HG03060 (cell line): Measurements from ENCODE around the gene CDC42BPG.
A peak's percentile ranks its signal among the peaks of the same experiment; 100 is the strongest.

Experiments
- ATAC-seq: cut with Tn5 transposase; IDR thresholded peaks from one replicate; pipeline ENCODE4 v1.9.1; 2021; ENCODE audit warnings: low read depth, moderate number of reproducible peaks; ENCODE audit not compliant: unreplicated experiment

CDC42BPG gene

DNA sequence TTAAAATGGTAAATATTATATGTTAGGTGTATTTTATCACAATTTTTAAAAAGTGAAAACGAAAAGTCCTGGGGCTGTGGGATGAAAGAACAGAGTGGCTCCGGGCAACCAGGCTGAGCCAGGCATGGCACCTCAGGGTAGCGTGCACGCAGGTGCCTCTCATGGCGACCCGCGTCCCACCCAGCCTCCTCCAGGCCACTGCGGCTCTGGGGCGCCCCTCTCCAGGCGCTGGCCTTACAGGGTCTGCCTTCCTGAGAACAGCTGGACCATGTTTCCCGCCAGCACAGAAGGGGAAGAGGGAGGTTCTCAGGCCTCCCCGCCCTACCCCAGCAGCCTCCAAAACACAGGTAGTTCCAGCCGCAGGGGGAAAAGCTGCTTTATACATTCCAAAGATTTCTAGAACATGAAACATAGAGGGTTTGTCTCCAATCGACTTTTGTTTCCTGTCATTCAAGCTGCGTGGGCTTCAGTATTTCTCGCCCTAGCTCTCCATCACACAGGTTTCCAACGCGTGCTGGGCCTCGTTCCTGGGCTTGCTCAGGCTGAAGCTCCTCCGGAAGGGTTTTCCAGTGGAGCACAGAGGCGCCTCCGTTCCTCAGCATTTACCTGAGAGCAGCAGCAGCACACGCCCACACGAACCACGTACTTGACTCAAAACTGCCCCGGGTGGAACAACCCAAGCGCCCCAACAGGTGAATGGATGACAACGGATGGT is 23.5 kb upstream of the CDC42BPG start:
- ATAC-seq: no peak

DNA sequence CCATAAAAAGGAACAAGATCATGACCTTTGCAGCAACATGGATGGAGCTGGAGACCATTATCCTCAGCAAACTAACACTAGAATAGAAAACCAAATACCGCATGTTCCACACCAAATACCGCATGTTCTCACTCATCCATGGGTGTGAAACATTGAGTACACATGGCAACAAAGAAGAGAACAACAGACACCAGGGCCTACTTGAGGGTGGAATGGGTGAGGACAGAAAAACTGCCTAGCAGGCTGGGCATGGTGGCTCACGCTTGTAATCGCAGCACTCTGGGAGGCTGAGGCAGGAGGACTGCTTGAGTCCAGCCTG is 21.7 kb upstream of the CDC42BPG start:
- no peak for ATAC-seq

DNA sequence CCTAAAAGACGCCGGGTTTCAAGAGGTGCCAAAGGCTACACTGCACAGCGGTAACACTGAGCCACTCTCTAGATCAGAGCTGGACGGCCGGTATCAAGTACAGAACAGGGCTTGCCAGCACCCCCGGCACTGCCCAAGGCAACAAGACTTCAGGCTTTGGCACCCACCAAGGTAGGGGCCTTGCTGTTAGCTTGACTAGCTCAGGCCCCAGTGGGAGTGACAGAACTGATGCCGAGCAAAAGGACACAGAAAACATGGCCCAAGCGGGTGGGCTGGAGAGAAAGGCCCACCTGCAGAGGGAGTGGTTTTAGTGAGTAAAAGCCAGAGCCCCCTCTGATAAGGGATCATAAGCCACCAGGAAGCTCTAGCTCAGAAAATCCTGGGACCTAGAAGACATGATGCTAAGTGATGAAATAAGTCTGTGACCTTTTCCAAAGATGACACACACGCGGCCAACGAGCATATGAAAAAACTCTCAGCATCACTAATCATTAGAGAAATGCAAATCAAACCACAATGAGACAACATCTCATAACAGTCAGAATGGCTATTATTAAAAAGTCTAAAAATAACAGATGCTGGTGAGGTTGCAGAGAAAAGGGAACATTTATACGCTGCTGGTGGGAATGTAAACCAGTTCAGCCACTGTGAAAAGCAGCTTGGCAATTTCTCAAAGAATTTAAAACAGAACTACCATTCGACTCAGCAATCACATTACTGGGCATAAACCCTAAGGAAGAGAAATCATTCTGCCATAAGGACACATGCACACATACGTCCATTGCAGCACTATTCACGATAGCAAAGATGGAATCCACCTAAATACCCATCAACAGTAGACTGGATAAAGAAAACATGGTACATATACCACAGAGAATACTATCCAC is 21.1 kb upstream of the CDC42BPG start:
- ATAC-seq: no peak

DNA sequence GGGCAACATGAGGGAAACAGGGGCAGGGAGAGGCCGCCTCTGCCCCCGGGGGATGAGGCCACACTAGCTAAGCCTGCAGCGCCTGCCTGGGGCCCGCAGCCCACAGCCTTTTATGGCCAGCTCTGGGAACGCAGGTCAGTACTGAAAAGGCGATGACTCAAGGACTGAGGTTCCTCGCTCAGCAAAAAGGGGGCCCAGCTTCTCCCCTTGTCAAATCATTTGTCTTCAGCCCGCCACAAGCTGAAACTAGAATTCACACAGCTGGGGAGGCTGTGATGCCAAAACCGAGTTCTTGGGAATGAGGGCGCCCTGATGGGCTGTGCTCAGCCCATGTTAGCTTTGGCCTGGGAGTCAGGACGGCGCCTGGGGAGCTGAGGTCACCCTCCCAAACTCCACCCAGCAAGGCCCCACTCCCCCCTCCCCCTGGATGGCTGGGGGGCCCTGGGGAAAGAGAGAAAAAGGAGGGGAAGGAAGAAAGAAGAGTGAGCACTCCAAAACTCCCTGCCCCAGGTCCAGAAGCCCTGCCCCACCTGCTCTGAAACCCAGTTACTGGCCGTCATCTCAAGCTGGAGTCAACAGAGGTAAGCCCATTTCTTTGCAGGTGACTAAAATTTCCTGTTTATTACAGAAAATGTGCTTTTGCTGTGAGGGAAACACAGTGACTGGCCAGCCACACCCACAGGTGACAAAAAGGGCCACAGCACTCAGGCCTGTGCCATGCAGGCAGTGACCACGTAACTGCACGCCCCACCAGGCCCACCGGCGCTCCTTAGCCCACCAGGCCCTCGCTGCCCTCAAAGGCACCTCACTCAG is 20.2 kb upstream of the CDC42BPG start:
- no peak for ATAC-seq

DNA sequence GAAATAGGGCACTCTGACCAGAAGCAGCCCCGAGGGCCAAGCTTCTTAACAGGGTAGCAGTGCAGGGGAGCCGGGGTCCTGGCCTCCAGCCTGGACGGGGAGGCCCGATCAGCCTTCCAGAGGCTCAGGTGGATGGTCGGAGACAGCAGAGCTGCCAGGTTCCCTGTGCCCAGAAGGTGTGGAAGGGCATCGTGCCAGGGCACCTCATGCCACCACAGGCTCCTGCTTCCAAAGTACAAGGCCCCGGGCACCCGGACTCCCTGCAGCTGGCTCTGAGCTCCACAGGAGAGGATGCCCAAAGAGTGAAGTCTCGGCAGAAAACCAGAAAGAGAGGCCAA is 19.7 kb upstream of the CDC42BPG start:
- no peak for ATAC-seq

DNA sequence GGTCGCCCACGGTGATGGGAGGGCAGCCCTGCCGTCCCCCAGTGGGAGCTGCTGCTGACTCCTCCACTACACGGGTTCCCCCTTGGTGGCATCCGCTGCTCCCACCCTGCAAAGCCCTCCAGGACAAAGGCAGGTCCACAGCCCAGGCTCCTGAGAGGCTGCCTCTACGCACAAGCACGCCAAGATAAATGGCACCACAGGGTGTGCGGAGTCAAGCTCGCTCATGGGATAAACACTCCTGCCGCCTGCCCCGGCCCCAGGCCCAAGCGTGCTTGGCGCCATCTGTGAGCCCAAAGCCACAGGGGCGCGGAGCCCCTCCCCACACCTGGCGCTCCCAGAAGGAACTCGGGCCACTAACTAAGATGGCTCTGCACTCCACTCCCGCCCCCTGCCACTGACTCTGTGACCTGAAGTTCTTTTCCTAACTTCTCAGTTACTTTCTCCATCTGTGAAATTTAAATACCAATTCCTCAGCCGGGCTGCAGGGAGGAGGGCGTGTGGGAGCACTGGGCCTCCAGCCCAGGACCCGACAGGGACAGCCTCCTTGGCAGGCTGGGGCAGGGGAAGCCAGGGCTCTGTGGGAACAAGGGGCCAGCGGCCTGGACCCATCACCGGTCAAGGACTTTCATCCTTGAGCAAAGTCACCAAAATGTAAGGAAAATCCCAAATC is 19.1 kb upstream of the CDC42BPG start:
- ATAC-seq: no peak

DNA sequence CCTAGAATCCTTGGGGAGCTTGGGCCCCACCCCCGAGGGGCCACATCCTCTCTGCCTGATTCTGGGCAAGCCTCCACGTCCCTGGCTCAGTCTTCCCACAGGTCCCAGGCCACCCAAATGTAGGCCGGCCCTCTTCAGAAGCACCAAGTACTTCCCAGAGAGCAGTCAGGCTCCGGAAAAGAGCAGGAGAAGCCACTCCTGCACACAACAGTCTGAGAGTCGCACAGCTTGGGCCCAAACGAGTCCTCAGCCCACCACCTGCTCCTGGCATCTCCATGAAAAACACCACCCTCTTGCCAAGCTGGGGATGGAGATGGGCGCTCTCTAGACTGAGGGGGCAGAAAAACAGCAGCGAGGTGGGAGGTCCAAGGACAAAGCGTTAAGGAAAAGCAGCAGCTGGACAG is 18.5 kb upstream of the CDC42BPG start:
- ATAC-seq: no peak

DNA sequence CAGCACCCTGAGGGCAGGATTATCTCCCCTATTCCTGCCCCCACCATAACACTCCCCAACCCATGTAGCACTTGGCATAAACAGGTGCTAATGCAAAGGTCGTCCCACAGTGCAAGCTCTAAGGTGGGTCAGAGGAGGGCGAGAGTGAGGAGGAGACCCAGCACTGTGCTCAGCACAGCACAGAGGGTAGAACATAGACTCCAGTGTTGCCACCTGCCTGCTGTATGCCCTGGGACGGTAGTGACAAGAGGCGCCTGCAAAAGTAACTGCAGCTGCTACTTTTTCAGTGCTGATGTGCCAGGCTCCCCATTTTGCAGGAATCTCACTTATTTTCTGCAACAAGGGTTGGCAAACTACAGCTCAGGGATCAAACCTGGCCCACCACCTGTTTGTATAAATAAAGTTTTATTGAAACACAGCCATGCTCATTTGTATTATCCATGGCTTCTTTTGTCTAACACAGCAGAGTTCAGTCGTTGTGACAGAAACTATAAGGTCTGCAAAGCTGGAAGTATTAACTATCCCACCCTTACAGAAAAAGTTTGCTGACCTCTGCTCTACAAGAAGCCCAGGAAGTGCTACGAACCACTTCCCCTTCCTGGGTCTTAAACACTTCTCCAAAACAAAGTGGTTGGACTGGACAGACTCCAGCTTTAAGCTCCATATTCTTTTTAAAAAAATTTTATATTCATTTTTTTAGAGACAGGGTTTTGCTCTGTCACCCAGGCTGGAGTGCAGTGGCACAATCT is 16.9 kb upstream of the CDC42BPG start:
- no peak for ATAC-seq

DNA sequence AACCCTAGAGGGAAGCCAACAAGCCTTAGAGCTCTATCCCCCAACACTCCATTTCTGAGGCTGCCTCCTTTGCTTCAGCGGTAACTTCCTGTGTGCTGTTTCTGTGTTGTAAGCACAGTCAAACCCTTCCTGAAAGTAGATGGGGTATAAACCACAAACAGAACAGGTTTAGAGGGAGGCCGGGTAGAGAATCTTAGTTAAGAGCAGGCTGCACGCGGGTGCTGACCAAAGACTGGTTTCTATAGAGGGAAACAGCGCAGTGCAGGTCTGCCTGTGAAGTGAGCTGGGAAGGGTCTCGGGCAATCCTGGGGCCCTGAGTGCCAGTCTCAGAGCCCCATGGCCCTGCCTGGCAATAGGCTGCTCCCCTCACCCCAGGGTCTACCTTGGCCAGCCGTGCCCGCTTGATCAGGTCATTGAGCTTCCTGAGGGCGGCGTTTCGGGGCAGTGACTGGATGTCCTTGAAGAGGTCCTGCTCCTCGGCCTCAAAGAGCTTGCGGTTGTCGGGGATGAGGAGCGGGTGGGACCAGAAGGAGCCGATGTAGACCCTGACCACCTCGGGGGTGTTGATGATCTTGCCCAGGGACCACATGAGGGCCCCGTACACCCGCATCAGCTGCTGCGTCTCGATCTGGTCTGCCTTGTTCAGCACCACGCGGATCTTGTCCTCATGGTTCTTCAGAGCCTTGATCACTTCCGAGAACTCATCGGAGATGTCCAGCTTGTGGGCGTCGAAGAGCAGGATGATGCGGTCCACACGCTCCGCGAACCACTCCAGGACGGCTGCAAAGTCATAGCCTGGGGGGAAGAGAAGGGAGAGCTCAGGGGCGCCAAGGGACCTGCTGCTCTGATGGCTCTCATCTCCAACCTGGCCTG is 15.3 kb upstream of the CDC42BPG start:
- ATAC-seq: peak; percentile 75

DNA sequence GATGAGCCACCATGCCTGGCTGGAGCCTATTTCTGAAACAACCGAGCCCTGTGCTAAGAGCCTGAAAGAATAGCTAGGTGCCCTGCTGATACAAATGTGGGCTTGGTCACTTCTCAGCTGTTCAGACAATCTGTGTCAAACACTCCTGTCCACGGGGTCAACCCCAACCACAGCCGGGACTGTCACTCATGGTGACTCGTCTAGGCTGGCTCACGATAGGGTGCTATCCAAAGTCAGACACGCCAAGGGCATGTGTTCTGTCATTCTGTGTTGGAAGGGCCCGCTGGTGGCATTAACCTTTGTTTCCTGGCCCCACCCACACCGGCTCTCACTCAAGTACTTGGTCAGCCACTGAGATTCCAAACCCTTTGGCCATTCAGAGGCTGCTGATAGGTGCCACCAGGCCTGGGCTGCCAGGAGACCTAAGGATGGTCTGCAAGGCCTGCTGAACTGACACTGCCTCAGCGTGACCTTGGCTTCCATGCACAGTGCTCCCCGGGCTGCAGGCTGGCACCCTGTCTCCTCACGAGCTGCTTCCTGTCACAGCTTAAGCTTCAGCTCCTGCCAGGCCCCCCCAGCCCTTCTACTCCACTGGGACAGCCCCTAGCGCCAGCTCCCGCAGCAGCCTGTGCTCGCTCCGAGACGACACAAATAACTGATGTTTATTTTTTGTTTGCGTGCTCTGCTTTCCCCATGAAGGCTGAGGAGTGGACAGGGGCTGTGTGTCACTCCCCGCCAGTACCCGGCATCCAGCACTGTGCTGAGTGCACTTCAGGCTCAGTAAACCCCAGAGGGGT is 14.2 kb upstream of the CDC42BPG start:
- ATAC-seq: no peak

DNA sequence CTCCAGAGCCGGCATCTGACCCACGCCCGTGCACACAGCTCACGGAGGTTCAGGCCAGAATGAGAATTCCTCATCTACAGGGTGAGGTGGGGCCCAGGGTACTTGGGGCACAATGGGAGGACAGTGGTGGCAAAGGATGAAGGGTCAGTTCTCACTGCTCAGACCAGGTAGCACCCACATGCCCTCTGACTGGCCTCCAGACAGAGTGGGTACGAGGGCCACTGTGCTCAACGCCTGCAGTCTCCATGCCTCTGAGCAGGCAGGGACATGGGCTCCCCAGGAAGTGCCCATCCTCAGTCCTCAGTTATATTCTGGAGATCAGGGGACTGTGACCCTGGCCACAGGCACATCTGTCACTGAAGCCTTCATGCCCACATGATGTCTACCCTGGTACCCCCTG is 13.0 kb upstream of the CDC42BPG start:
- ATAC-seq: no peak

DNA sequence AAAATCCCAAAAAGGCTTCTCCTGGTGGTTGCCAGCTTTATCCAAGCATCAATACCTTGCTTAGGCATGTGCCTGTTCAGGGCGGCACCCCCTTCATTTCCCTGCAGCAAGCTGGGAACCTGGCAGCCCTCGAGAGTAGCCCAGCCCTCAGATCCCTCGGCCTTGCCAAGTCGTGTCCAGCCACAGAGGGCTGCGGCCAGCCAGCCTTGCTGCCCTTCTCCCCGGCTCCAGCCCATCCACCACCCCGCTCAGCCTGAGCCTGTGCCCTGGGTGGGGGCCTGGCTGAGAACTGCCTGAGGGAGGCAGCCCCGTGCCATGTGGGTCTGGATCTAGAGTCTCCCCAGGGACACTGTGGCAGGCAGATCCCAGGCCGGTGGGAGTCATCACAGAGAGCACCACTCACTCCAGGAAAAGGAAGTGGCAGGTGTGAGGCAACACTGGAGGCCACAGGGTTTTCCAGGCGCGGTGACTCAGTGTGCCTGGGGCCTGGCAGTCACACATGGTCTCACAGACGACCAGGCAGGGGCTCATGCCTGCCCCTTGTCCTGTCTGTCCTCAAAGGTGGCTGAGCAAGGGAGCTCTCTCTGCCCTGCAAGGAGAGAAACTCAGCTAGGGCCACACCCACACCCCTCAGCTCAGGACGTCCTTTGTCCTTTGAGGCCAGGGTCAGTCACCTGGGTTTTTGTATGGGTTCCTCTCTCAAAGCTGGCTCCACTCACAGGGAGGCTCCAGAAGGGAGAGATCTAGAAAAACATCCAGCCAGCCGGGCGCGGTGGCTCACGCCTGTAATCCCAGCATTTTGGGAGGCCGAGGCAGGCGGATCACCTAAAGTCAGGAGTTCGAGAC is 12.2 kb upstream of the CDC42BPG start:
- no peak for ATAC-seq

DNA sequence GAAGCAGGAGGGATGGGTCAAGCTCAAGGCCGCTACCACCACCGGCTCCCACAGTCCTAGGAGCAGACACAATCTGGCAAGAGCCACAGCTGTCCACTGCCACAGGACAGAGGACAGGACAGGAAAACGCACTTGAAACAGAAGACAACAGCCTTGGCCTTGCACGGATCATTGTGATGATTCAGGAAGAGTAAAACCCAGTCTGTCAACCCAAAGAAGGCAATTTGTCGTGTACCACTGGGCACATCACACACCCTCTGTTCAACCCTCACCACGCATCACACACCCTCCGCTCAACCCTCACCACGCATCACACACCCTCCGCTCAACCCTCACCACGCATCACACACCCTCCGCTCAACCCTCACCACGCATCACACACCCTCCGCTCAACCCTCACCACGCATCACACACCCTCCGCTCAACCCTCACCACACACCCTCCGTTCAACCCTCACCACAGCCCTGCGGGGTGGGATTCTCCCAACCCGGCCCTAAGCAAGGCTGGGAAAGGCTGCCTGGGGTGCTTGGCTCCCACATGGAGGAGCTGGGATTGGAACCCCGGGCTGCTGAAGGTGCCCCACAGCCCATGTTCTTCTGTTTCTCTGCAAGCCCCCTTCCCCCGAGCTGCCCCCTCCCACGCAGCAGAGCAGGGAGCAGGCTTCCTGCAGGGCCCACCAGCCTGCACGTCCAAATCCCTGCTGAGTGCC is 11.3 kb upstream of the CDC42BPG start:
- no peak for ATAC-seq

DNA sequence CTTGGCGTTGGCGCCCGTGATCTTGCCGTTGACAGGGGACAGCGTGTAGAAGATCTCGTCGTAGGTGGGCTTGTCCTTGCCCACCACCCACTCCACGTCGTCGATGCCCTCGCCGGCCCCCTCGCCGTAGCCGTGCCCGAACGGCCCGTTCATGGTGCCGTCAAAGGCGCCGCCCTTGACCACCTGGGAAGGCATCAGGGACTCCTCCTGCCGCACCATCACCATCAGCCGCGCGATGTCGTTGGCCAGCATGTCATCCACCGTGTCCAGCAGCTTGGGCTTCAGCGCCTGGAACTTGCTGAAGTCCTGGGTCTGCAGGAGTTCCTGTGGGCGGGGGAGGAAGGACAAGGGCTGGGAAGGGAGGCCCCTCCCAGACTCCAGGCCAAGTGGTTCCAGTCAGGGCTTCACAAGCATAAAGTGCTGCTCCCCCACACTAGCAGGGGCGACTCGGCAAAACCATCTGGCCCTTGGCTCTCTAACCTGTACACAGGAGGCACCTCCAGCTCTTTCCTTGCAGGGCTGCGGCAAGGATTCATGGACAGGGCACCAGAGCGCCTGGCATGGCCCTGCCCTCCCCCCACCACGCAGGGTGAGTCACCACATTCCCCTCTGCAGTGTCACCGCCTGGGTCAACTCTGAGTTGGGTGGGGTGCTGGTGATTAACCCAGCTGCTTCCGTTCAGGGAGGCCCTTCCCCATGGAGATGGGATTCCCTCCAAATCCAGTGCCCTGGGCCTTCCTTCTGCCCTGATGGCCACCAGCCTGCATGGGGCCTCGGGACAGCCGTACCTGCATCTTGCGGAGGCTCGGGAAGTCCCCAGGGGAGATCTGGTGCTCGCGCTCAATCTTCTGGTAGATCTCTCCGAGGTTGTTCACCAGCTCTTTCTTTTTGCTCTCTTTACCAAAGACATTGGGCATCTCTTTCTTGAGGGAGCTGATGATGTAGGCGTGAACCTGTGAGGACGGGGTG is 10.4 kb upstream of the CDC42BPG start:
- ATAC-seq: no peak

DNA sequence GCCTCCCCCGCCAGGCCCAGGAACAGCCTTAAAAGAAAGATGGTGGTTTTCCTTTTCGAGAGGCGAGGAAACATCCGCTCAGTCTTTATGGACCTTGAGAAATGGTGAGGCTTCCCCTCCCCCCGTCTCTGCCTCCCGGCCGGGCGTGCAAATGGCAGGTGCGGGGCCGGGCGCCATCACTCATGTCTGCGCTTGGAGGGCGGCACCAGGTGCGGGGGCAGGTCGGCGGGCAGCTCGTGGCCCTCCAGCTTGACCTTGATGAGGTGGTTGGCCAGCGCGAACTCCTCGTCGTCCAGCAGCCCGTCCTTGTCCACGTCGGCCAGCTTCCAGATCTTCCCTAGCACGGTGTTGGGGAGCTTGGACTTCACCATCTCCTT is 9.7 kb upstream of the CDC42BPG start:
- ATAC-seq: no peak

DNA sequence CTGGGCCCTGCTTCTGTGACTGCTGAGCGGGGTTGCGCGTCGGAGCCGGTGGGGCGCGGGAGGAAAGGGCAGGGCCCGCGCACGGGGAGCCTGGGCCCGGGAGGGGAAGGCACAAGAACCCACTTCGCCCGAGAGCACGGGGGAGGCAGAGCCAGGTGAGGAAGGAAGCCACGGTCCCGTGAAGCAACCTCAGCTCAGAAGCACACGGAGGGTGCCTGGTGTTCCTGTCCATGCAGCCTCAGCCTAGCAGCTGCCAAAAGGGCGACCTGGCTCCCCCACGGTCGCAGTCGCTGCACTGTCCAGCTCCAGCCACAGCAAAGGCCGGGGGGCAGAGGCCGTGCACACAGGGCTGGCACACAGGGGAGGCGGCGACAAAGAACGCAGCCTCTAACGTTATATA is 9.3 kb upstream of the CDC42BPG start:
- no peak for ATAC-seq
